ENCODE results near the gene PSPC1.

GRCh38 chr13:19657872-19658591 lies 124.7 kb downstream of the PSPC1 start:
- TF ChIP-seq CTCF (IDR thresholded peaks at IDR 0.05) (no peak), POLR2A (IDR thresholded peaks at IDR 0.05) (no peak)
